Ishikawa (cell line): Measurements from ENCODE around the gene TYMP.

Experiments
- CEBPB ChIP-seq: IDR thresholded peaks from 2 replicates; pipeline ENCODE4 v1.6.1; 2012
- CREB1 ChIP-seq: IDR thresholded peaks from 2 replicates; pipeline ENCODE4 v1.6.1; 2012; ENCODE audit warnings: low read depth
- EP300 ChIP-seq: IDR thresholded peaks from 2 replicates; pipeline ENCODE4 v1.6.1; 2012; ENCODE audit warnings: borderline replicate concordance
- FOXM1 ChIP-seq: IDR thresholded peaks from 2 replicates; pipeline ENCODE4 v1.6.1; 2012; ENCODE audit warnings: low read depth, borderline replicate concordance
- NFIC ChIP-seq: IDR thresholded peaks from 2 replicates; pipeline ENCODE4 v1.6.1; 2012
- RAD21 ChIP-seq: IDR thresholded peaks from 2 replicates; pipeline ENCODE4 v1.6.1; 2012; ENCODE audit warnings: low read depth
- TAF1 ChIP-seq: IDR thresholded peaks from 2 replicates; pipeline ENCODE4 v1.6.1; 2012; ENCODE audit warnings: low read depth, mild to moderate bottlenecking
- TCF12 ChIP-seq: IDR thresholded peaks from 2 replicates; pipeline ENCODE4 v1.6.1; 2012; ENCODE audit warnings: low read depth
- TEAD4 ChIP-seq: IDR thresholded peaks from 2 replicates; pipeline ENCODE4 v1.6.1; 2012
- YY1 ChIP-seq: IDR thresholded peaks from 2 replicates; pipeline ENCODE4 v1.6.1; 2012; ENCODE audit warnings: low read depth
- TF ChIP-seq, protein P1 (sequence below): IDR thresholded peaks from 2 replicates; pipeline ENCODE4 v1.6.1; 2012
- TF ChIP-seq, protein P2 (sequence below): IDR thresholded peaks from 2 replicates; pipeline ENCODE4 v1.6.1; 2012; ENCODE audit warnings: low read depth, mild to moderate bottlenecking

GRCh38 chr22:50540381-50540780 is 10.6 kb upstream of the TYMP start:
- TF ChIP-seq CEBPB (no peak), TEAD4 (no peak), YY1 (no peak), EP300 (no peak), TAF1 (no peak), NFIC (no peak), RAD21 (no peak), FOXM1 (no peak), TCF12 (no peak), CREB1 (no peak)
- TF ChIP-seq, protein P1, sequence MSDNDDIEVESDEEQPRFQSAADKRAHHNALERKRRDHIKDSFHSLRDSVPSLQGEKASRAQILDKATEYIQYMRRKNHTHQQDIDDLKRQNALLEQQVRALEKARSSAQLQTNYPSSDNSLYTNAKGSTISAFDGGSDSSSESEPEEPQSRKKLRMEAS, result no peak
- TF ChIP-seq, protein P2, sequence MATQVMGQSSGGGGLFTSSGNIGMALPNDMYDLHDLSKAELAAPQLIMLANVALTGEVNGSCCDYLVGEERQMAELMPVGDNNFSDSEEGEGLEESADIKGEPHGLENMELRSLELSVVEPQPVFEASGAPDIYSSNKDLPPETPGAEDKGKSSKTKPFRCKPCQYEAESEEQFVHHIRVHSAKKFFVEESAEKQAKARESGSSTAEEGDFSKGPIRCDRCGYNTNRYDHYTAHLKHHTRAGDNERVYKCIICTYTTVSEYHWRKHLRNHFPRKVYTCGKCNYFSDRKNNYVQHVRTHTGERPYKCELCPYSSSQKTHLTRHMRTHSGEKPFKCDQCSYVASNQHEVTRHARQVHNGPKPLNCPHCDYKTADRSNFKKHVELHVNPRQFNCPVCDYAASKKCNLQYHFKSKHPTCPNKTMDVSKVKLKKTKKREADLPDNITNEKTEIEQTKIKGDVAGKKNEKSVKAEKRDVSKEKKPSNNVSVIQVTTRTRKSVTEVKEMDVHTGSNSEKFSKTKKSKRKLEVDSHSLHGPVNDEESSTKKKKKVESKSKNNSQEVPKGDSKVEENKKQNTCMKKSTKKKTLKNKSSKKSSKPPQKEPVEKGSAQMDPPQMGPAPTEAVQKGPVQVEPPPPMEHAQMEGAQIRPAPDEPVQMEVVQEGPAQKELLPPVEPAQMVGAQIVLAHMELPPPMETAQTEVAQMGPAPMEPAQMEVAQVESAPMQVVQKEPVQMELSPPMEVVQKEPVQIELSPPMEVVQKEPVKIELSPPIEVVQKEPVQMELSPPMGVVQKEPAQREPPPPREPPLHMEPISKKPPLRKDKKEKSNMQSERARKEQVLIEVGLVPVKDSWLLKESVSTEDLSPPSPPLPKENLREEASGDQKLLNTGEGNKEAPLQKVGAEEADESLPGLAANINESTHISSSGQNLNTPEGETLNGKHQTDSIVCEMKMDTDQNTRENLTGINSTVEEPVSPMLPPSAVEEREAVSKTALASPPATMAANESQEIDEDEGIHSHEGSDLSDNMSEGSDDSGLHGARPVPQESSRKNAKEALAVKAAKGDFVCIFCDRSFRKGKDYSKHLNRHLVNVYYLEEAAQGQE, result no peak
